HFF-Myc (cell line): ENCODE results near the gene APOM.

Experiments
- DNase-seq: peaks from one replicate; pipeline ENCODE4 v3.0.0-alpha.2; 2011; ENCODE audit warnings: low read depth; ENCODE audit errors: extremely low read depth
- H3K4me3 ChIP-seq: replicated peaks from 2 replicates; pipeline ENCODE4 v1.5.1; 2011; ENCODE audit warnings: low read depth, mild to moderate bottlenecking, control low read depth, low read length
- TF ChIP-seq, protein P1 (sequence below): IDR thresholded peaks from 2 replicates; pipeline ENCODE4 v1.5.1; 2012; ENCODE audit warnings: mild to moderate bottlenecking, low read depth, low read length, control low read depth; ENCODE audit errors: missing control alignments

Gene APOM

GRCh38 chr6:31691078-31691463, 35.4 kb downstream of the APOM start:
- DNase-seq, result no peak
- TF ChIP-seq, protein P1, sequence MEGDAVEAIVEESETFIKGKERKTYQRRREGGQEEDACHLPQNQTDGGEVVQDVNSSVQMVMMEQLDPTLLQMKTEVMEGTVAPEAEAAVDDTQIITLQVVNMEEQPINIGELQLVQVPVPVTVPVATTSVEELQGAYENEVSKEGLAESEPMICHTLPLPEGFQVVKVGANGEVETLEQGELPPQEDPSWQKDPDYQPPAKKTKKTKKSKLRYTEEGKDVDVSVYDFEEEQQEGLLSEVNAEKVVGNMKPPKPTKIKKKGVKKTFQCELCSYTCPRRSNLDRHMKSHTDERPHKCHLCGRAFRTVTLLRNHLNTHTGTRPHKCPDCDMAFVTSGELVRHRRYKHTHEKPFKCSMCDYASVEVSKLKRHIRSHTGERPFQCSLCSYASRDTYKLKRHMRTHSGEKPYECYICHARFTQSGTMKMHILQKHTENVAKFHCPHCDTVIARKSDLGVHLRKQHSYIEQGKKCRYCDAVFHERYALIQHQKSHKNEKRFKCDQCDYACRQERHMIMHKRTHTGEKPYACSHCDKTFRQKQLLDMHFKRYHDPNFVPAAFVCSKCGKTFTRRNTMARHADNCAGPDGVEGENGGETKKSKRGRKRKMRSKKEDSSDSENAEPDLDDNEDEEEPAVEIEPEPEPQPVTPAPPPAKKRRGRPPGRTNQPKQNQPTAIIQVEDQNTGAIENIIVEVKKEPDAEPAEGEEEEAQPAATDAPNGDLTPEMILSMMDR, result no peak
- no peak overlapping the region for H3K4me3 ChIP-seq

DNA sequence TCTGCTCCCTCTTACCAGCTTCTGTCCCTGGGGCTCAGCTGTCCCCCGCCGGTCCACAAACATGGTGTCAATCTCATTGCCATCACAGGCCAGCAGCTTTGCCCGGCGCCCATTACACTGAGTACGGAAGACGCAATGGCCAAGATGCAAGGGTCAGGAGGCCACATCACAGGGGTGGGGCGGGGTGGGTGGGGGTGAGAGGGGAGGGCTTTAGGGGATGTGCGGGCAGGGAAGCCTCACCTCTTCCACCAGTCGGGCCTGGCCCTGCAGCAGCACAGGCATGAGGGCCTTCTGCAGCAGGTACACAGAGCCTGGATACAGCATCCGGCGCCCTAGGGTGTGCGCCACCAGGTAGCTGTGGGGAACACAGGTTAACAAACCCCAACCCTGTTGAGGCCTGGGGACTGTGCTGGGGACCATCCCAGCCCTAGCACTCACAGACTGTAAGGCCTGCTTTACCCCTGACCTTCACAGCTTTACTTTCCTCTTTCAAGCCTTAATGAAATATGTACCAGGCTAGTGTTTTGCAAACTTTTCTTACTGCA, 35.9 kb downstream of the APOM start:
- TF ChIP-seq, protein P1, result no peak
- DNase-seq, result no peak
- no peak overlapping the region for H3K4me3 ChIP-seq

GRCh38 chr6:31692353-31692752, 36.7 kb downstream of the APOM start:
- DNase-seq, result no peak
- no peak overlapping the region for H3K4me3 ChIP-seq
- TF ChIP-seq, protein P1, result no peak

GRCh38 chr6:31692886-31693285, 37.2 kb downstream of the APOM start:
- TF ChIP-seq, protein P1, result no peak
- no peak overlapping the region for H3K4me3 ChIP-seq
- DNase-seq, result no peak

GRCh38 chr6:31693535-31693934, 37.8 kb downstream of the APOM start:
- DNase-seq, result no peak
- TF ChIP-seq, protein P1, result no peak
- H3K4me3 ChIP-seq, result no peak overlapping the region

DNA sequence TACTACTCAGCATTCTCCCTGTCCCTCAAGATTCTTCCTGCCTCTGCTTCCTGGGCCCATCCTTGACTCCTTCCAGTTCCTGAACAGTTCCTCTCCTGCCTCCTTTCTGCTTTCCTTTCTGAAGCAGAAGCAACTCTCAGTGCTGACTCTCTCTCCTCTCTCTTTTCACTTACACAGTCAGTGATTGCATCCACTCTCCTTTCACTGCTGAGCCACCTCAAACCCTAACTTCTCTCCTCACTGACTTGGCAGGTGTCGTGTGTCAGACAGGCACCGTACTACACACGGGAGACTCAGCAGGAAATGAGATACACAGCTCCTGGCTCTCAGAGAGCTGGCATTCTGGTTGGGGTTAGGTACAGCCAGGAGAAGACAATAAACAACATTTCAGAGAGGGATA, 41.9 kb downstream of the APOM start:
- TF ChIP-seq, protein P1, result no peak
- DNase-seq, result no peak
- H3K4me3 ChIP-seq, result no peak overlapping the region

GRCh38 chr6:31700740-31701401, 45.2 kb downstream of the APOM start:
- TF ChIP-seq, protein P1, result no peak
- no peak for DNase-seq
- H3K4me3 ChIP-seq, result no peak overlapping the region
